CD14-positive monocyte (primary cell): Measurements from ENCODE around the gene ANAPC7. TPM values are rescaled to one million over a fixed set of nuclear protein-coding genes. Genes with fewer than 3 reads are reported as not detected.

ENCODE experiments used
- DNase-seq, 3 donors: peaks; one replicate each; pipeline ENCODE4 v3.0.0-alpha.2; 2011 to 2022
- H2AFZ ChIP-seq: 2 replicates; pipeline ENCODE4 v1.6.0; 2012; ENCODE audit warnings: mild to moderate bottlenecking, low read depth, low read length, inconsistent platforms; ENCODE audit not compliant: insufficient read depth, poor library complexity, severe bottlenecking
- H3K27ac ChIP-seq, 2 donors: 1 replicate in 1 of 2; 2 replicates in 1 of 2; pipeline ENCODE4 v1.5.1; 2012 to 2013; ENCODE audit warnings: low read length in 2 of 2, control low read depth in 1 of 2, inconsistent platforms in 1 of 2, low read depth in 1 of 2, mild to moderate bottlenecking in 1 of 2
- H3K27me3 ChIP-seq, 2 donors: one replicate each; pipeline versions ENCODE4 v1.6.0 to v1.6.1; 2011 to 2013; ENCODE audit warnings: low read length in 2 of 2; ENCODE audit not compliant: control insufficient read depth in 2 of 2, insufficient read depth in 2 of 2
- H3K36me3 ChIP-seq, 2 donors: replicated peaks in 1 of 2; 1 replicate in 1 of 2; 2 replicates in 1 of 2; pipeline versions ENCODE4 v1.5.1 to v1.6.1; 2012 to 2013; ENCODE audit warnings: low read length in 2 of 2, control low read depth in 1 of 2, inconsistent platforms in 1 of 2, mild to moderate bottlenecking in 1 of 2; ENCODE audit not compliant: insufficient read depth in 2 of 2, control insufficient read depth in 1 of 2
- H3K4me1 ChIP-seq, 2 donors: 1 replicate in 1 of 2; 2 replicates in 1 of 2; pipeline versions ENCODE4 v1.5.1 to v1.6.1; 2012 to 2013; ENCODE audit warnings: low read length in 2 of 2, control low read depth in 1 of 2, inconsistent platforms in 1 of 2, mild to moderate bottlenecking in 1 of 2, moderate library complexity in 1 of 2; ENCODE audit not compliant: insufficient read depth in 2 of 2, control insufficient read depth in 1 of 2
- H3K4me2 ChIP-seq: replicated peaks from 2 replicates; pipeline ENCODE3; 2012; ENCODE audit warnings: low read length, moderate library complexity, mild to moderate bottlenecking; ENCODE audit not compliant: poor library complexity, severe bottlenecking; ENCODE audit errors: extremely low read depth
- H3K4me3 ChIP-seq, 3 experiments: fragments of 200-600 bp in 1 of 3; sonication (generic) in 1 of 3; replicated peaks in 1 of 3; 1 replicate in 2 of 3; 2 replicates in 1 of 3; pipeline ENCODE4 v1.5.1; 2011 to 2013; ENCODE audit warnings: low read length in 3 of 3, mild to moderate bottlenecking in 3 of 3, control low read depth in 2 of 3, low read depth in 2 of 3, inconsistent platforms in 1 of 3, moderate library complexity in 1 of 3
- H3K79me2 ChIP-seq: 2 replicates; pipeline ENCODE4 v1.6.0; 2012; ENCODE audit warnings: mild to moderate bottlenecking, control low read depth, inconsistent platforms, low read length, moderate library complexity; ENCODE audit not compliant: insufficient read depth
- H3K9ac ChIP-seq: 2 replicates; pipeline ENCODE4 v1.6.0; 2017; ENCODE audit warnings: low read length, mild to moderate bottlenecking; ENCODE audit not compliant: insufficient read depth, poor library complexity, severe bottlenecking
- H3K9me3 ChIP-seq, 2 donors: replicated peaks in 1 of 2; 1 replicate in 1 of 2; 2 replicates in 1 of 2; pipeline versions ENCODE4 v1.5.1 to v1.6.1; 2012 to 2013; ENCODE audit warnings: low read length in 2 of 2, control low read depth in 1 of 2; ENCODE audit not compliant: control insufficient read depth in 1 of 2, insufficient read depth in 1 of 2
- H4K20me1 ChIP-seq: 2 replicates; pipeline ENCODE4 v1.6.0; 2012; ENCODE audit warnings: mild to moderate bottlenecking, low read length, control low read depth, moderate library complexity; ENCODE audit not compliant: insufficient read depth
- H3K27ac Mint-ChIP-seq, 7 donors: one replicate each; pipeline ENCODE4 v1.8.0; 2020; ENCODE audit warnings: mild to moderate bottlenecking in 7 of 7, mixed read lengths in 7 of 7, moderate library complexity in 6 of 7, inconsistent platforms in 2 of 7
- H3K27me3 Mint-ChIP-seq, 3 donors: one replicate each; pipeline ENCODE4 v1.8.0; 2021 to 2022; ENCODE audit warnings: low read depth in 3 of 3, mild to moderate bottlenecking in 3 of 3, mixed read lengths in 3 of 3, moderate library complexity in 3 of 3, inconsistent platforms in 1 of 3
- H3K36me3 Mint-ChIP-seq, 2 donors: one replicate each; pipeline ENCODE4 v1.8.0; 2020; ENCODE audit warnings: mixed read lengths in 2 of 2, inconsistent platforms in 1 of 2, mild to moderate bottlenecking in 1 of 2
- H3K4me1 Mint-ChIP-seq: one replicate; pipeline ENCODE4 v1.8.0; 2020; ENCODE audit warnings: mild to moderate bottlenecking, mixed read lengths
- H3K4me3 Mint-ChIP-seq, 2 donors: one replicate each; pipeline ENCODE4 v1.8.0; 2020; ENCODE audit warnings: mild to moderate bottlenecking in 2 of 2, mixed read lengths in 2 of 2, moderate library complexity in 1 of 2
- H3K9me3 Mint-ChIP-seq, 7 donors: one replicate each; pipeline ENCODE4 v1.8.0; 2020 to 2022; ENCODE audit warnings: mixed read lengths in 7 of 7, mild to moderate bottlenecking in 6 of 7, moderate library complexity in 6 of 7, inconsistent platforms in 2 of 7
- WGBS: methylation state at CpG from one replicate; pipeline ENCODE4 v1.1.5; 2013; ENCODE audit warnings: missing lambda C conversion rate; ENCODE audit not compliant: insufficient coverage; 5-methylcytosine and 5-hydroxymethylcytosine counted together
- intact Hi-C, 2 donors: fragments of 100-400 bp; cut with micrococcal nuclease; formaldehyde crosslinking; loops; one replicate each; pipeline versions ENCODE4 v1.15.0 to v1.15.1; 2023
- polyA plus RNA-seq, 3 donors: library from polyadenylated mRNA; depleted of rRNA in 1 of 3; unstranded in 2 of 3; stranded (reverse) in 1 of 3; fragments of 300-500 nt in 2 of 3; fragments of >200 nt in 1 of 3; fragmentation: Illumina TruSeq in 2 of 3; gene quantifications; 1 replicate in 2 of 3; 2 replicates in 1 of 3; pipeline ENCODE4 v1.2.3, GENCODE V29; 2012 to 2021
- TF ChIP-seq, protein P1 (sequence below): fragments of 200-600 bp; IDR thresholded peaks from one replicate; pipeline ENCODE4 v1.8.0; 2022; ENCODE audit warnings: antibody characterized with exemption, mild to moderate bottlenecking

ANAPC7 gene
- polyA plus RNA-seq, 3 donors: 12.9 to 41.6 (median 17.2) TPM

DNA sequence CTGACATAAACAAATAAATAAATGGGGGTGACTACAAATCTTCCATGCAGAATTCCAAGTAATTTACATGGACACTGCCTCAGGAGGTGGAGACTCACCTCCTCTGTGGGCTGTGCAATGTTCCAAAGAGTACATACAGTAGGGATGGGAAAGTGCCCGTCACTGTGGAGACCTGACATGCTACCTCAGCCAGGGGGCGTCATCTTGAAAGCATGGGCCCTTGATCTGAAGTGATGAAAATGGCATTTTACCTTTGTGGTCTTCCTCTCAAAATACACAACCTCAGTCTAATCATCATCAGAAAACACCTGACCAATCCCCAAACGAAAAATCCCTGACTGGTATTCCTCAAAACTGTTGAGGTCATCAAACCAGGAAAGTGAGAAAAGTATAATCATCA, 48.4 kb downstream of the ANAPC7 start:
- peak overlapping the region in 1 of 7 donors; percentile 14 for H3K27ac Mint-ChIP-seq
- Histone ChIP-seq H3K36me3 (peaks cover 0 to 13% of the 10 kb centered on the region in 2 donors), H3K9ac (no peak overlapping the region), H2AFZ (no peak overlapping the region), H3K4me1 (peaks cover 10 to 12% of the 10 kb centered on the region in 2 donors), H3K4me2 (no peak overlapping the region), H3K79me2 (no peaks in the 10 kb centered on the region), H3K9me3 (no peaks in the 10 kb centered on the region), H3K27ac (no peak overlapping the region), H3K4me3 (no peak overlapping the region), H3K27me3 (no peaks in the 10 kb centered on the region), H4K20me1 (peaks cover under 1% of the 10 kb centered on the region)
- H3K36me3 Mint-ChIP-seq: peaks cover 10 to 13% of the 10 kb centered on the region in 2 donors
- DNase-seq: peak in 1 of 3 donors; percentile 24
- peaks cover 0 to 2% (median 0%) of the 10 kb centered on the region in 7 donors for H3K9me3 Mint-ChIP-seq
- no CpG with 5 or more reads among the region's 3 CpGs for WGBS
- H3K4me3 Mint-ChIP-seq: no peak overlapping the region
- H3K27me3 Mint-ChIP-seq: peaks cover 2 to 4% (median 2%) of the 10 kb centered on the region in 3 donors
- intact Hi-C loops: no loop called here
- H3K4me1 Mint-ChIP-seq: peaks cover 20% of the 10 kb centered on the region
- TF ChIP-seq, protein P1, sequence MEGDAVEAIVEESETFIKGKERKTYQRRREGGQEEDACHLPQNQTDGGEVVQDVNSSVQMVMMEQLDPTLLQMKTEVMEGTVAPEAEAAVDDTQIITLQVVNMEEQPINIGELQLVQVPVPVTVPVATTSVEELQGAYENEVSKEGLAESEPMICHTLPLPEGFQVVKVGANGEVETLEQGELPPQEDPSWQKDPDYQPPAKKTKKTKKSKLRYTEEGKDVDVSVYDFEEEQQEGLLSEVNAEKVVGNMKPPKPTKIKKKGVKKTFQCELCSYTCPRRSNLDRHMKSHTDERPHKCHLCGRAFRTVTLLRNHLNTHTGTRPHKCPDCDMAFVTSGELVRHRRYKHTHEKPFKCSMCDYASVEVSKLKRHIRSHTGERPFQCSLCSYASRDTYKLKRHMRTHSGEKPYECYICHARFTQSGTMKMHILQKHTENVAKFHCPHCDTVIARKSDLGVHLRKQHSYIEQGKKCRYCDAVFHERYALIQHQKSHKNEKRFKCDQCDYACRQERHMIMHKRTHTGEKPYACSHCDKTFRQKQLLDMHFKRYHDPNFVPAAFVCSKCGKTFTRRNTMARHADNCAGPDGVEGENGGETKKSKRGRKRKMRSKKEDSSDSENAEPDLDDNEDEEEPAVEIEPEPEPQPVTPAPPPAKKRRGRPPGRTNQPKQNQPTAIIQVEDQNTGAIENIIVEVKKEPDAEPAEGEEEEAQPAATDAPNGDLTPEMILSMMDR: peak; percentile 53

DNA sequence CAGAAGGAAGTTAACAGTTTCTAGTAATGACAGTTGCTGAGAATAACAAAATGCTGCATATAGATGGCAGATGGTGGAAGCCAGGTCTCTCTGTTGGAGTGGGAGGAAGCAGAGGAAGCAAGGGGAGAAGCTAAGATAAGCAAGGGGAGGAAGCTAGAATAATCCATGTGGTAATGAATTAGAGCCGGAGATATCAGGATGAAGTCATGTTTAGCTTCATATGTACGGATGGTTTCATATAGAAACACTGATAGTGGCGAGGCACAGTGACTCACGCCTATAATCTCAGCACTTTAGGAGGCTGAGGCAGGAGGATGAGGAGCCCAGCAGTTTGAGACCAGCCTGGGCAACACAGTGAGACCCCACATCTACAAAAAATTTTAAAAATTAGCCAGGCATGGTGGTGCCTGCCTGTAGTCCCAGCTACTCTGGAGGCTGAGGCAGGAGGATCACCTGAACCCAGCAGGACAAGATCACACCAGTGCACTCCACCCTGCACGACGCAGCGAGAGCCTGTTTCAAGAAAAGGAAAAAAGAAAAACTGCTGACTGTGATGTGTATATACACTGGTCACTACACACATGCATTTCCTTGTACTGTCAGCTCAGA, 49.2 kb downstream of the ANAPC7 start:
- TF ChIP-seq, protein P1: no peak
- H3K27ac Mint-ChIP-seq: peak overlapping the region in 1 of 7 donors; percentile 57
- no peak overlapping the region for H2AFZ ChIP-seq
- H3K36me3 Mint-ChIP-seq: peaks cover 13 to 17% of the 10 kb centered on the region in 2 donors
- no peaks in the 10 kb centered on the region for H3K9me3 ChIP-seq
- peaks cover 0 to 21% of the 10 kb centered on the region in 2 donors for H3K36me3 ChIP-seq
- no peaks in the 10 kb centered on the region for H3K79me2 ChIP-seq
- no peaks in the 10 kb centered on the region for H3K27me3 ChIP-seq
- H3K27me3 Mint-ChIP-seq: peaks cover 2 to 4% (median 2%) of the 10 kb centered on the region in 3 donors
- peak overlapping the region in 1 of 2 donors; percentile 31 for H3K27ac ChIP-seq
- WGBS: 5% methylated on average over 3 of the region's 7 CpGs
- H3K4me1 ChIP-seq: peaks cover 17 to 20% of the 10 kb centered on the region in 2 donors
- H3K9me3 Mint-ChIP-seq: peaks cover 0 to 2% (median 0%) of the 10 kb centered on the region in 7 donors
- H3K4me1 Mint-ChIP-seq: peaks cover 28% of the 10 kb centered on the region
- H4K20me1 ChIP-seq: peaks cover 9% of the 10 kb centered on the region
- no peak for DNase-seq
- H3K9ac ChIP-seq: no peak overlapping the region
- intact Hi-C loops: no loop called here
- peak overlapping the region in 1 of 2 donors; percentile 64 for H3K4me3 Mint-ChIP-seq
- H3K4me2 ChIP-seq: no peak overlapping the region
- H3K4me3 ChIP-seq: no peak overlapping the region
